GM23248 (cell line): Measurements from ENCODE around the gene RAB31. TPM values are rescaled to one million over a fixed set of nuclear protein-coding genes. Genes with fewer than 3 reads are reported as not detected.
"Not testable (repeated sequence)": the region's sequence is repeated elsewhere in the genome, so short reads cannot be mapped to it uniquely, and the experiment has no call there.

Source experiments
- DNase-seq: peaks from one replicate; pipeline ENCODE4 v3.0.0-alpha.2; 2015
- H2AFZ ChIP-seq: fragments of 200-600 bp; sonication (generic); 2 replicates; pipeline ENCODE4 v1.6.1; 2016; ENCODE audit warnings: antibody characterized with exemption
- H3F3A ChIP-seq: fragments of 200-600 bp; sonication (generic); 2 replicates; pipeline ENCODE4 v1.6.1; 2016; ENCODE audit warnings: mild to moderate bottlenecking, antibody characterized with exemption, mixed run types; ENCODE audit not compliant: insufficient read depth
- H3K27ac ChIP-seq: fragments of 200-600 bp; sonication (generic); 2 replicates; pipeline ENCODE4 v1.5.1; 2016; ENCODE audit warnings: mild to moderate bottlenecking
- H3K27me3 ChIP-seq: fragments of 200-600 bp; sonication (generic); replicated peaks from 2 replicates; pipeline ENCODE4 v1.6.1; 2016; ENCODE audit warnings: mild to moderate bottlenecking; ENCODE audit not compliant: insufficient read depth
- H3K36me3 ChIP-seq: fragments of 200-600 bp; sonication (generic); 2 replicates; pipeline ENCODE4 v1.6.1; 2016; ENCODE audit warnings: low read depth, mild to moderate bottlenecking
- H3K4me1 ChIP-seq: fragments of 200-600 bp; sonication (generic); 2 replicates; pipeline ENCODE4 v1.6.1; 2016; ENCODE audit warnings: mild to moderate bottlenecking; ENCODE audit not compliant: insufficient read depth
- H3K4me2 ChIP-seq: fragments of 200-600 bp; sonication (generic); one replicate; pipeline ENCODE4 v1.6.1; 2016; ENCODE audit warnings: mild to moderate bottlenecking; ENCODE audit not compliant: unreplicated experiment
- H3K4me3 ChIP-seq: fragments of 200-600 bp; sonication (generic); 2 replicates; pipeline ENCODE4 v1.5.1; 2016; ENCODE audit warnings: mild to moderate bottlenecking
- H3K79me2 ChIP-seq: fragments of 200-600 bp; sonication (generic); 2 replicates; pipeline ENCODE4 v1.6.1; 2016; ENCODE audit warnings: mild to moderate bottlenecking; ENCODE audit not compliant: insufficient read depth
- H3K9ac ChIP-seq: fragments of 200-600 bp; sonication (generic); 2 replicates; pipeline ENCODE4 v1.6.1; 2016; ENCODE audit warnings: mild to moderate bottlenecking
- H3K9me2 ChIP-seq: fragments of 200-600 bp; sonication (generic); 2 replicates; pipeline ENCODE4 v1.6.1; 2016; ENCODE audit warnings: mixed run types, mild to moderate bottlenecking, moderate library complexity; ENCODE audit not compliant: insufficient read depth
- H3K9me3 ChIP-seq: fragments of 200-600 bp; sonication (generic); one replicate; pipeline ENCODE4 v1.6.1; 2017; ENCODE audit warnings: low read depth
- H4K20me1 ChIP-seq: fragments of 200-600 bp; sonication (generic); 2 replicates; pipeline ENCODE4 v1.6.0; 2016; ENCODE audit not compliant: insufficient read depth
- EZH2 ChIP-seq: fragments of 200-600 bp; sonication (generic); IDR thresholded peaks from 2 replicates; pipeline ENCODE4 v1.6.1; 2018; ENCODE audit warnings: antibody characterized with exemption, mild to moderate bottlenecking; ENCODE audit not compliant: insufficient read depth, poor library complexity, severe bottlenecking
- EZH2phosphoT487 ChIP-seq: fragments of 200-600 bp; sonication (generic); IDR thresholded peaks from 2 replicates; pipeline ENCODE4 v1.6.1; 2018; ENCODE audit warnings: antibody characterized with exemption, moderate library complexity, mild to moderate bottlenecking, low read depth; ENCODE audit not compliant: insufficient read depth
- WGBS, 2 experiments: methylation state at CpG; one replicate each; pipeline ENCODE4 v1.1.6; 2015 to 2017; ENCODE audit warnings: low lambda C conversion rate in 2 of 2, low coverage in 1 of 2; ENCODE audit errors: missing lambda C conversion rate in 2 of 2; 5-methylcytosine and 5-hydroxymethylcytosine counted together
- in situ Hi-C: fragments of 300-500 bp; cut with MboI; formaldehyde crosslinking; loops from 2 replicates; pipeline ENCODE4 v1.15.0; 2020
- polyA plus RNA-seq: library from polyadenylated mRNA; unstranded; fragments of >200 nt; fragmentation: Nextera tagmentation; extraction: Ambion mirVana; gene quantifications from 2 replicates; pipeline ENCODE4 v1.2.1, GENCODE V29; 2016
- total RNA-seq: library from RNA; depleted of rRNA; stranded (reverse); fragments of >200 nt; shearing (Covaris generic); gene quantifications from 2 replicates; pipeline ENCODE4 v1.2.3, GENCODE V29; 2014

RAB31 gene
- total and polyA plus RNA-seq, 2 experiments from 2014 or later, result 49.2 to 144 TPM

DNA sequence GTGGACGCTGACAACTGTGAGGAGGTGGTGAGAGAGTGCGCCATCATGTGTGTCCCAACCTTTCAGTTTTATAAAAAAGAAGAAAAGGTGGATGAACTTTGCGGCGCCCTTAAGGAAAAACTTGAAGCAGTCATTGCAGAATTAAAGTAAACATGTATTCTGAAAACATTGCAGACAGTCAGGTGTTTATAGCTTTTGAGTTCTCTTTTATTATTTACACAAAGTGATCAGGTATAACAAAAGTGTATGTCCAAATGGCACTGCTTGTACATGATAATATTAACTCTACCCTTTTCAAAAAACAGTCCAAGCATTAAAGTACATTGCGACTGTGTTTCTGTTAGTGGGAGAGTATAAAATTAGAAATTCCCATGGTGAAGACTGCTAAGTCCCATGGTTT, 179.9 kb downstream of the RAB31 start:
- Histone ChIP-seq H3K27ac (no peak overlapping the region), H3K9ac (no peak overlapping the region), H3K4me3 (no peak overlapping the region), H3K79me2 (no peaks in the 10 kb centered on the region), H4K20me1 (no peaks in the 10 kb centered on the region), H3K4me2 (no peak overlapping the region), H3K9me2 (no peaks in the 10 kb centered on the region), H2AFZ (no peak overlapping the region), H3K4me1 (no peaks in the 10 kb centered on the region), H3K36me3 (no peaks in the 10 kb centered on the region), H3F3A (no peaks in the 10 kb centered on the region), H3K9me3 (no peaks in the 10 kb centered on the region), H3K27me3 (no peaks in the 10 kb centered on the region)
- no peak for DNase-seq
- in situ Hi-C loops, result no loop called here
- TF ChIP-seq EZH2phosphoT487, result no peak
- no peak for TF ChIP-seq EZH2
- 92 to 96% methylated on average over 5 of the region's 5 CpGs for WGBS, 2 experiments

DNA sequence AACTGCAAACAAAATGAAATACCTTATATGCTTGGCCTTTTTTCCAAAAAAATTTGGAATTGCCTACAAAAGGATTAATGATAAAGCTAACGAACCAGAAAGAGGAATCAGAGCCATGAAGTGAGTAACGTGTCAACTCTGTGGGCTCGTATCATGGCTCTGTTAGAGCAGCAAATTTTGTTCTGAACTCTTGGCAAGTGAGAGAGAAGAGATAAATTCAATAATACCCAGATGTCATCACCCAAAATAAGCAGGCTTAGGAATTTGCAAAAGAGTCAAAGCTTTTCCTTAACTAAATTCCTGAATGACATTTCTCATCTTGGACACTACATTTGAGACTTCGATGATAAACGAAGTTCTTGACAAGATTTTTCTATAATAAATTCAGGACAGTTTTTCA, 182.1 kb downstream of the RAB31 start:
- no peaks in the 10 kb centered on the region for H3K9me2 ChIP-seq
- H3K9ac ChIP-seq, result no peak overlapping the region
- H3K79me2 ChIP-seq, result no peaks in the 10 kb centered on the region
- H2AFZ ChIP-seq, result no peak overlapping the region
- H3F3A ChIP-seq, result no peaks in the 10 kb centered on the region
- no peak for DNase-seq
- H3K36me3 ChIP-seq, result no peaks in the 10 kb centered on the region
- no peaks in the 10 kb centered on the region for H3K9me3 ChIP-seq
- 21 to 26% methylated on average over 5 of the region's 5 CpGs for WGBS, 2 experiments
- H4K20me1 ChIP-seq, result no peaks in the 10 kb centered on the region
- no peak overlapping the region for H3K4me2 ChIP-seq
- no peaks in the 10 kb centered on the region for H3K27me3 ChIP-seq
- no peak for TF ChIP-seq EZH2
- TF ChIP-seq EZH2phosphoT487, result no peak
- H3K4me3 ChIP-seq, result no peak overlapping the region
- in situ Hi-C loops, result no loop called here
- no peaks in the 10 kb centered on the region for H3K4me1 ChIP-seq
- no peak overlapping the region for H3K27ac ChIP-seq

GRCh38 chr18:9890957-9891356, 182.9 kb downstream of the RAB31 start:
- no peak overlapping the region for H3K9ac ChIP-seq
- no peaks in the 10 kb centered on the region for H3K4me1 ChIP-seq
- H2AFZ ChIP-seq, result no peak overlapping the region
- TF ChIP-seq EZH2, result no peak
- no peak for TF ChIP-seq EZH2phosphoT487
- no peak overlapping the region for H3K27ac ChIP-seq
- no peaks in the 10 kb centered on the region for H3K9me2 ChIP-seq
- 54 to 59% methylated on average over 1 of the region's 1 CpG for WGBS, 2 experiments
- in situ Hi-C loops, result no loop called here
- no peaks in the 10 kb centered on the region for H3K27me3 ChIP-seq
- H3F3A ChIP-seq, result no peaks in the 10 kb centered on the region
- H3K79me2 ChIP-seq, result no peaks in the 10 kb centered on the region
- H3K4me2 ChIP-seq, result peak overlapping the region; percentile 7
- no peaks in the 10 kb centered on the region for H3K36me3 ChIP-seq
- H3K4me3 ChIP-seq, result no peak overlapping the region
- no peak for DNase-seq
- no peaks in the 10 kb centered on the region for H4K20me1 ChIP-seq
- H3K9me3 ChIP-seq, result no peaks in the 10 kb centered on the region

- peak overlapping the region; percentile 7 for H3K4me2 ChIP-seq
- H3K4me1 ChIP-seq, H3K9ac ChIP-seq, H3K36me3 ChIP-seq, H3K27ac ChIP-seq, H3K9me3 ChIP-seq, H4K20me1 ChIP-seq, H3F3A ChIP-seq, in situ Hi-C loops, H3K79me2 ChIP-seq, H3K27me3 ChIP-seq, H3K9me2 ChIP-seq, H2AFZ ChIP-seq, H3K4me3 ChIP-seq: not testable (repeated sequence)
- peak; percentile 38 for DNase-seq
- WGBS, 2 experiments, result 68 to 70% methylated on average over 4 of the region's 4 CpGs
Observed at GRCh38 chr18:9891515-9891914, 183.4 kb downstream of the RAB31 start.

- H3K9me3 ChIP-seq, result no peaks in the 10 kb centered on the region
- H3F3A ChIP-seq, result peaks cover 12% of the 10 kb centered on the region; the same call in 1 of the 2 replicates
- no peaks in the 10 kb centered on the region for H3K27me3 ChIP-seq
- TF ChIP-seq EZH2, result no peak
- TF ChIP-seq EZH2phosphoT487, result no peak
- H3K9ac ChIP-seq, result no peak overlapping the region
- H2AFZ ChIP-seq, result no peak overlapping the region
- H4K20me1 ChIP-seq, result no peaks in the 10 kb centered on the region
- H3K4me1 ChIP-seq, result peaks cover 13% of the 10 kb centered on the region
- H3K79me2 ChIP-seq, result no peaks in the 10 kb centered on the region
- in situ Hi-C loops, result no loop called here
- WGBS, 2 experiments, result 96 to 97% methylated on average over 6 of the region's 6 CpGs
- no peak overlapping the region for H3K4me3 ChIP-seq
- H3K27ac ChIP-seq, result no peak overlapping the region
- H3K9me2 ChIP-seq, result no peaks in the 10 kb centered on the region
- no peak overlapping the region for H3K4me2 ChIP-seq
- no peak for DNase-seq
- no peaks in the 10 kb centered on the region for H3K36me3 ChIP-seq
Observed at GRCh38 chr18:9894454-9895068, 186.5 kb downstream of the RAB31 start.
